MV-4-11 (cell line): ENCODE measurements around the gene MANEA.
A peak's percentile ranks its signal among the peaks of the same experiment; 100 is the strongest.
"Not testable (repeated sequence)": the region's sequence is repeated elsewhere in the genome, so short reads cannot be mapped to it uniquely, and the experiment has no call there.

Experiments used
- DNase-seq: peaks from one replicate; lab custom pipeline; 2025; lab: John Stamatoyannopoulos, UW

Gene MANEA, protein sequence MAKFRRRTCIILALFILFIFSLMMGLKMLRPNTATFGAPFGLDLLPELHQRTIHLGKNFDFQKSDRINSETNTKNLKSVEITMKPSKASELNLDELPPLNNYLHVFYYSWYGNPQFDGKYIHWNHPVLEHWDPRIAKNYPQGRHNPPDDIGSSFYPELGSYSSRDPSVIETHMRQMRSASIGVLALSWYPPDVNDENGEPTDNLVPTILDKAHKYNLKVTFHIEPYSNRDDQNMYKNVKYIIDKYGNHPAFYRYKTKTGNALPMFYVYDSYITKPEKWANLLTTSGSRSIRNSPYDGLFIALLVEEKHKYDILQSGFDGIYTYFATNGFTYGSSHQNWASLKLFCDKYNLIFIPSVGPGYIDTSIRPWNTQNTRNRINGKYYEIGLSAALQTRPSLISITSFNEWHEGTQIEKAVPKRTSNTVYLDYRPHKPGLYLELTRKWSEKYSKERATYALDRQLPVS

DNA sequence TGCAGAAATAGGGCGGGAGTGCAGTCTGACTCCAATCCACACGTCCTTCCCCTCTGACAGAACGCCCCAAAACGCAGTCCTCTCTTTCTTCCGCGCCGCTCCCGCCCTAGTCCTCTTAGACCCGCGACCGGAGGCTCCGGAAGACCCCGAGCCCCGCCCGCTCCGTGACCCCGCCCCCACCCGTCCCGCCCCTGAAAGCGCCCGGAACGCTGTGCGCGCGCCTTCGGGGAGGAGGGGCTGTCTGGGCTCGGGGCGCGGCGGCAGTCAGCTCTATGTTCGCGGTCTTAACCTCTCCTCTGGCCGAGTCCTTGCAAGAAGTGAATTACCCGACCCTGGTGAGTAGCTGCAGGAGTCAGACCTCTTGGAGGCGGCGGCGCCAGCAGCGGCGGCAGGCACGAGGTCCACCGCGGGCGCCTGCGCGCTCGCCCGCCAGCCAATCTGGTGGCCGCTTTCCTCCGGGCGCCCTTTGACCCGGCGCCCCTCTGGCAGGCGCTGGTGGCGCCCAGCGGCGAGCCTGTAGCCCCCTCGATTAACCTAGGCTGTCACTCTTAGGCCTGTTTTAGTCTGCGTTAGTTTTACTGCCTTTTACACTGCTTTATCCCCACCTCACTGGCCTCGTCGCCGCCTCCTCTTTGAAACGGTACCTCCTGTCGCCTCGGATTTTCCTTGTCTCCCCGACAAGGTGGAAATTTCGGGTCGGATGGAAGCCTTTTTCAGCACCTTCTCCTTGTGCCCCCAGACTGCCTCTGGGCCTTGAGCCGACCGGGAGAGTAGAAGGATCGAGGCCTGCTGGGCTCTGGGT, at the start of gene MANEA:
MANEA (plus strand) TSS at position 232 of the 802 bp plus-strand sequence. CDS start 8,905 bp downstream, outside the sequence.
- peak; percentile 81 for DNase-seq

DNA sequence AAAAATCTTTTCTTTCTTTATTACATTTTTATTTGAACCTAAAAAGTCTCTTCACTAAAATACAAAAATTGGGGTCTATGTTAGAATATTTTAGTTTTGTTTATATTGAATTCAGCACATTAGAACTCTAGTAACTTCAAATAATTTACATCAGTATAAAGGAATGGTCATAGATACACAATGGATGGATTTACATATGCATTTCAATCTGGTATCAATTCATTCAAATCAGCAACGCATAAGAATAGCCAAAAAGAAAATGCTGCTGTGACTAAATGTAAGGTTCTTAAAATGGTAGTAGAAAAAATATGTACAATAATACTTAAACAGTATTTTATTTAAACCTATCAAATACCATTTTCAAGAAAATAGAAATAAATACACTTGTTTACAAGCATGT, 47.6 kb upstream of the MANEA start:
- no peak for DNase-seq

DNA sequence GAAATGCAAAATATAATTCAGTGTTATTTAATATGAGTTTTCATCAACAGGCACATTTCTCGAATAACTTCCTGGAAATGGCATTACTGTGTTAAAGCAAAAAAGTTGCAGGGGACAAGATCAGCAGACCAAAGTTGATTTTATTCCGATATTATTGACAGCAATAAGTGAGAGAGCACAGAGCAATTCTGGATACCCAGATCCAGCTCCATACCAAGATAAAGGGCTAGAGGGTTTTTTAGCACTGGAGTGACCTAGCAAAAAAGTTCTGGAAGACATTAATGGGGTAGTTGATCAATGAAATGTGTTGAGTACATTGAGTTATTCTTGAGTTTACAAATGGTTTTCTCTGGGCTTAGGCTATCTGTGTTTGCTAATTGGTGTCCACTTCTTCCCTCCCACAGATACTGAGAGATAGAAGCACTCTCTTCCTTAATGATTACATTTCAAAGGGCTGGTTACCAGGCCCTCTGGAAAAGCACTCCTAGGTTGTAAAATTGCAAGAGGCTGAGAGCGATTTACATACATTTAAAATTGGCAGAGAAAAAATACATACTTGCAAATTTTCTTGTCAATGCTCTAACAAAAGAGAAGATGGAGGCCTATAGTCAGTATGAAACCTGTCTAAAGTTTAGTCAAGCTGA, 47.0 kb upstream of the MANEA start:
- DNase-seq = no peak

DNA sequence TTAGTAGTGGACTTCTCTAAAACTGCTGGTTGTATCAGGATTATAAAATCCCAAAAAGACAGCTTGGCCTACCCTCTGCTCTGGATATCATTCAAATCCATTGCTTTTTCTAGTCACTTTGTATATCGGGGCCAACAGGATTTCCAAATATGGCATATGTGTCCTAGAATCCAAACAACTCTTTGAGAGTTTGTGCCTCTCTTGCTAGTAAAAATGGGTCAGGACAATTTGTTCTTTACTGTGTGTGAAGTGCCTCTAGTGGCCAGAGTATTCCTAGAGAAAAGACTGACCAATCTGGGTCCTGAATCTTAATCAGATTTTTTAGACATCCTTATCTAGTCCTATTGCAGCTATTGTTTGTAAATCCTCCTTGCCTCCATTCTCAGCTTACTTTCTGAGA, 33.5 kb upstream of the MANEA start:
- no peak for DNase-seq

DNA sequence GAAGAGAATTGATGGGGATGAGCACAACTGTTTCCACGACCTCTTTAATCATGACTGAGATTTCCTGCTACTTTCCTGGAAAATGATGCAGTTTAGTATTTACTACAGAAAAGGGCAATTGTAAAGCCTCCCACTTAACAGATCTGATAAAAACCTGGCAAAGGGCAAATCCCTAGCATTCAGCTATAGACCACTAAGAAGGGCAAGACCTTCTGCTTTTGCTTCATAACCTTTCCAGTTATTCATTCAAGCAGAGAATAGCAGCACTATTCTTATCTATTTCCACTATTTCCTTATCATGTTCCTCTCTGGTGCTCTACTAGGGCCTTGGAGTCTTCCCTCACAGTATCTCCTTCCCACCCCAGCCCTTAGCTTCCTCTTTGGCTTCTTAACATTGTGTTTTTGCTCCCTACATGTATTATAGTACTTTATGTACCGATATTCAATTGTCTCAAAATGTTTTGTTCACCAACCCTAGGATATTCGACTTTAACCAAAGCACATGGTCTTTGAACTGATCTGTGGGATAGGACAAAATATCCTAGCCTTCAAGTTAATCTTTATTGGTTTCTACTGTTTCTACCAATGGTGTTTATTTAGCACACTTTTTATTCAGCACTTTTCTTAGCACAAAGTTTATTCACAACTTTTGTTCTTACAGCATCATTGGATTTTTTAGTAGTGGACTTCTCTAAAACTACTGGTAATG, 32.7 kb upstream of the MANEA start:
- no peak for DNase-seq

DNA sequence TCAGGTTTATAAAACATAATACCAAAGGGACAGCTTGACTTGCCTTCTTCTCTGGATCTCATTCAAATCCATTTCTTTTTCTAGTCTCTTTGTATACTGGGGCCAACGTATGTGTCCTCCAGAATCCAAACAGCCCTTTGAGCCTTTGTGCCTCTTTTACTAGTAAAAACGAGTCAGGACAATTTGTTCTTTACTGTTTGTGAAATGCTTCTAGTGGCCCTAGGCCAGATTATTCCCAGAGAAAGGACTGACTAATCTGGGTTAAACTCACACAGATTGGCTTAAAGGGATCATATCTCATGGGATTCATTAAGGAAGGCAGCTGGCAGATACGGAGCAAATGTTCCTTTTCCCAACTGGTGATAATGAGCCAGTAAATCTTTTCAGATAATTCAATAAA, 32.1 kb upstream of the MANEA start:
- no peak for DNase-seq

DNA sequence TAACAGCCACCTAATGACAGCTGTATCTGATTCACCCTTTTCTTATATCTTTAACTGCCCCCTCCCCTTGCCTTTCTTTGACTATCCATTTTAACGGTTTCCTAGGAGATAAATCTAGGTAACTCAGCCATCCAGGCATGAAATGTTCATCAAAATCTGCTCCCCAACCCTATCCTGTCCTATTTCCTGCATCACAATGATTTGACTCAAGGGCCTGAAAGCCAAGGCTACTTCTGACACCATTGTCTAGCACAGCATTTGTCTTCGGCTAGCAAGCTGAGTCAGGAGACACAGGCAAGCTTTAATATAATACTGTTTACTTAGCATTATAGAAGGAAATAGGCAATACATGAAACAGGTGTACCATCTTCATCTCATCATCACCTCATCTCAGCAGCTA, 31.6 kb upstream of the MANEA start:
- no peak for DNase-seq

DNA sequence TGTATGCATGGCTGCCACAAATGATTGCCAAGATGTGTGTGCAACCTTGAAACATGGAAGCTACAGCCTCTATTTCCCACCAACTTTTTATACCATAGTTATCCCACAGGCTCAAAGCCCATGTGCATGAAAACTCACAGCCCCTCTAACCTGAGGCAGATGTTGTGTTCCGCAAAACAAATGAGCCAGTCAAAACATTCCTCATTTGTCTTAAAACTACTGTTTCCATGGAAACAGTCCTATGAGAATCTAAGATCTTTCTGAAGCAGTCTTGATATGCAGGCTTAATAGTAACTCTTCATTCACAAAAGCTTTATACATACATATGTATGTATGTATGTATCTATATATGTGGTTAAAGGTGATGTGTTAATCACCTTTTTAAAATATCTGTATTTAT, 31.2 kb upstream of the MANEA start:
- no peak for DNase-seq

DNA sequence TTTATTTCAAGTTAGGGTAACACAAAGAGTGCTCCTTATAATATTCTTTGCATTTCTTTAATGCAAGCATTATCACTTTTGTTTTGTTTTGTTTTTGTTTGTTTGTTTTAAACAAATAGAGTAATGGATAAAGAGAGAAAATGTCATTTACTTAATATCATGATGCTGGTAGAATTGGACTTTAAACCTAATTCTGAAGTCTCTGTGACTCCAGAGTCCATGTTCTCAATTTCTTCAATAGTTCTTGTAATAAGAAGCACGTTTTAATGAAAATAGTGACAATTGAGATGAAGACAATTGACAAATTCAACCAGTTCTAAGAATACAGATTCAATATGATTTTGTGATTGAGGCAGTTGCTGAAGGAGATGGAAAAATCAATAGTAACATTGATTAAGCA, 30.3 kb upstream of the MANEA start:
- DNase-seq = no peak

DNA sequence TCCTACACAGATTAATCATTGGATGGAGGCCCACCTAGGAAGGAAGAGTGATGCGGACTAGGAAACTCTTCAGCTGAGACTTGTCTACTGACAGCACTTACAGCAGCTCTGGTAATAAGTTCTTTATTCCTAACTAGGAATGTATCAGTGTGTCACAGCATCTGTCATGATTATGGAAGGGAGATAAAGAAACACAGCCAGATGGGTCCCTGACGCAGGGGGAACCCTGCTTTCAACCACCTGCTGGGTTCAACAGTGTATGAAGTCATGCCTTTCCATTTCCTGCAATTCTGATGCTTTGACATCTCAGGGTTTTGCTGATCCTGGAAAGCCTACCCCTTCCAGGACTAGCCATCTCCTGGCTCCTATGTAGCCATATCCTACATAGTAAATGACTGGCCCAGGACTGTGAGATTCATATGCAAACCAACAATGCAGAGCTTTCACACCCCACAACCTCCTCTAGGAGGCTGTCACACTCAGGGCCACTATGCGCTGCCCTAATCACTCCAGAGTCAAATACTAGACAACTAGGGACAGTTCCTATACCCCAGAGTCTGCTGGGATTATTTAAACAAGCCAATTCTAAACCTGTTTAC, 29.0 kb upstream of the MANEA start:
- no peak for DNase-seq

DNA sequence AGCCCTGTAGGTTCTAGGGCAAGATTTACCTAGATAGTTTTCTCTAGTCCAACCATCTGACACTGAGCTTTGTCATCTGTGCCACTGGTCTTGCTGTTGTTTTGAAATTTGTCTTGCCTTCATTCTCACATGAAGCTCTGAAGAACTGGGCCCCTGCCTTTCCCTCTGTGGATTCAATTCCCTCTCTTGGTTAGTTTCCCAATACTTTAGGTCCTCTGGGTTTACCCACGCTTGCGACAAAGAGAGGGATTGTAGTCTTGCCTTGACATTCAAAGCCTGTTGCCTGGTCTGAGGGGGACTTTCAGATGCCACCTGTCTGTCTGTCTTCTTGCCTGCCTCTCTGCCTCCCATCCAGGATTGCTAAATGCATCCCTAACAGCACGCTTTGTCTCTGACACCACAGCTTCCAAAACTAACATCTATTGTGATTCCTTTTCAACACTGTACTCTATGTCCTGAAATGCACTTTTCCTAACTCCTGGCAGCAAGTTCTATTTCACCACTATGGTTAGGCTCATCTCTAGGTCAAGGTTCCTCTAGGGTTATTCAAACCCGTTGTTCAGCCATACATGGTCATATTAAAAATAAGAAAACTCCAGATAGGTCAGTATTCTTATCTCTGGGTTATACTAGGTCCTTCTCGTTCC, 25.5 kb upstream of the MANEA start:
- DNase-seq = no peak

DNA sequence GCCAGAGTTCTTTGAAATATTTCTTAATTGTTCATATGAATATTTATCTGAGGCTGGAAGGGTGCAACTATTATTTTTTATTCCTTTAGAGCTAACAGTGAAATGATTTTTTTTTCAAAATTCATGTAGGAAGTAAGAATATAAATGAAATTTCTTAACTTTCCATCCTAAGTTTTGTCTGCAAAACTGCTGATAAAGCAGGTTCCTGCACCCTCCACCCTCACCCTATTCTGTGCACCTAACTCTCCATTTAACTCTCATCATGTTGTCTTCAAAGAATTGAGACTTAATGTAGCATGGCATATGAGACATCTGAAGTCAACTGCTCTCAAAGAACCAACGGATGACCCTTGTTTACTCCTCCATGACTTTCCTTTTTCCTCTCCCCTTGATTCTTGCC, 23.5 kb upstream of the MANEA start:
- DNase-seq = no peak

DNA sequence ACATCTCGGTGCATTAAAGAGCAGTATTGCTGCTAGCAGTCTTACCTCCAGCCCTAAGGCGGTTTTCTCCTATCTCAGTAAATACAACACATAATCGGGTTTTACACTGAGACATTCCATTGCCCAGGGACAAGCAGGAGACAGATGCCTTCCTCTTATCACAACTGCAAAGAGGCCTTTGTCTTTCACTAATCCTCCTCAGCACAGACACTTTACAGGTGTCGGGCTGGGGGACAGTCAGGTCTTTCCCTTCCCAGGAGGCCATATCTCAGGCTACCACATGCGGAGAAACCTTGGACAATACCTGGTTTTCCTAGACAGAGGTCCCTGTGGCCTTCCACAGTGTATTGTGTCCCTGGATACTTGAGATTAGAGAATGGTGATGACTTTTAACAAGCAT, 16.4 kb upstream of the MANEA start:
- not testable (repeated sequence) for DNase-seq

DNA sequence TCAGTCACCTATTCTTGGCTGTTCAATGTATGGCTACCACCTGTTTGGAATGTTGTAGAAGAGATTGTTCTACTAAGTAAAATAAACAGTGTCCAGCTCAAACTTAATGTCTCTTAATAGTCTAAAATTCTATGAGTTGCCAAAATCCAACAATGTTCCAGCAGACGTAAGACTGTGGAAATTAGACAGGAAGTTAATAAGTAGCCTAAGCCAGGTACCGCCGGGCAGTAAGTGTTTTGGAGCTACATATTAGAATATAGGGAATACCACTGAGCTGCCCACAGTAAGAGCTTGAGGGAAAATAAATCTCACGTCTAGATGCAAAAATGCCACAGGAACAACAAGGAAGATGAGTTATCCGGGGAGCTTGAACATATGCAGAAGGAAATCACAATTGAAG, 7.8 kb upstream of the MANEA start:
- no peak for DNase-seq

DNA sequence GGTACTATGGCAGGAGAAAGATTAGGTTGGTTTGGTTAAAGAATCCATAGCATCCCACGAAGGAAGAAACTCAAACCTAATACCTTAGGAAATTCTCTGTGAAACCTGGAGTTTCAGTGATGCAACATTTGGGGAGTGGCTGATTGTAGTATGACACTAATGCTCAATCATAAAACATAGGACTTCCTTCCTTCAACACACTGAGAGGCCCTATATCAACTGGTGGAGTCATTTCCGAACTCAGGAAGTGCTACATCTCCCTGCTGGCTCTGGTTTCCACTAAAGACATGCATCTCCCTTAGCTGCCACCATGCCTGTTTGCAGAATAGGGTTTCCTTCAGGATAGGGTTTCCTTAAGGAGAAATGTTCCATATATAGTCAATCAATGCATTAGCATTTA, 5.2 kb upstream of the MANEA start:
- peak; percentile 64 for DNase-seq

DNA sequence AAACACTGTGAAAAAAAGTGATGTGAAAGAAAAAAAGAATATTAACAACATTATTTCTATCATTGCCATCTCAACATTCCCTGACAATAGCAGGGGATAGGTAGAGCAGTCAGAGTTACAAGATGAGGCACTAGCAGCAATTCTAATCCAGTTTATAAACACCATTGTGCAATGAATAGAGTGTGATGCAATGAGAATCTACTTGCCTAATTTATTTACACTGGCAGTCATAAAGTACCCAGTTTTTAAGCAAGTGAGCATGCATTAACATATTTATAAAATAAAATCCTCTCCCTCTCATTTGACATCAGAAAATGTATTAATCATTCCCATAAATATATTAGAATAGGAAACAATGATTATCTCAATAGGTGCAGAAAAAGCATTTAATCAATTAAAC, 2.5 kb upstream of the MANEA start:
- peak; percentile 47 for DNase-seq

DNA sequence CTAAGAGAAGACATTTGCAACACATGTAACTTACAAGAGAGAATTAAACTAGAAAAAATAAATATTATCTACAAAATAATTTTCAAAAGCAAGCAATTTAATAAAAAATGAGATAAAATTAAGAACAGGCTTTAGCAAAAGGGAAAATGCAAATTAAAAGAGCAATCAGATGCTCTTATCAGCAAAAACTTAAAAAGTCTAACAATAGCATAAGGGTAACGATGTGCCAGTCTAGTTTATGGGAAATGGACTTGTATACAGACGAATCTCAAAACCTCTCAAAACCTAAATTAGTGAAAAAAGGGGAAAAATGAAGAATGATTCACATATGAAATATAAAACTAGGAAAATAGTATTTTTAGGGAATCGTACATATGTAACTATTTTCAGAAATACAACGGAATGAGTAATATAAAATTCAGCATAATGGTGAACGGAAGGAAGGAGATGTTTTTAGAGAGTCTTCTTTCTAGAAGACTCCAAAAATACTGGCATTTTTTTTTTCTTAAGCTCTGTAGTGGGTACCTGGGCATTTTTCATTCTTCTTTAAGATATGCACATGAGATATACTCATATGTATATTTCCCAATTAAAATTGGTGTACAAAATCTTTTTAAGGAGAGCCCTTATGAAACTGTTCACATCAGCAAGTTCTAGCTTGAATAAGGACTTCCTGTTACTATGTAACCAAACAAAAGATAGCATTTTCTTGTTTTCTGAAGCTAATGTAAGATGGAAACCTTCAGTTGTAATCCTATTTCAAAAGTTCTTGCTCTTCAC, 927 bp upstream of the MANEA start:
- DNase-seq = peak; percentile 41

DNA sequence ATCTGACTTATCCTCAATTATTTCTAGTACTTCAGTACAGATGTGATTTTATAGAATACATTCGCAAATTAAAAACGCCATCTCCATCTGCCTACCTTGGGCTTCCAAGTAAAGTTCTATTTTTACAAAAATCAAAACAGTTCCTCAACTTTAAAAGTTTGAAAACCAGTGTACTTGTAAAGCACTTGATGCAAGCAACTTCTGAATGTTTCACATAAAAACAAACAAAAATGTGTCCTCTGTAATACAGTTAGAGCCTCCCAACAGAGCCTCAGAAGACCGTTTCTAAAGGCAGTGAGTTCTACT, 384 bp upstream of the MANEA start:
- no peak for DNase-seq

DNA sequence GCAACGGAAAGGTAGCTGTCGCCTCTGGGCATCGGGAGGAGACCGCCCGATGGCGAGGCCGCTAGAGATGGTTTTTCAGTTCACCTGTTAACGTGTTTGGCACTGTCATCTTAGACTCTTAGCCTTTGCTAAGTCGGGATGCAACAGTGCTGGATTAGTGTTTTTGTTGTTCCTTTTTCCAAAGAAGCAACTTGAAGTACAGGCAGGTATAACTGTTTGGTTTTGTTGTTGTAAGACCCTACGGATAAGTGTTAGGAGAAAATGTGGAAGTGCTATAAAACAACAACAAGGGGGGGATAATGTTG, 723 bp downstream of the MANEA start:
- DNase-seq = peak; percentile 15

DNA sequence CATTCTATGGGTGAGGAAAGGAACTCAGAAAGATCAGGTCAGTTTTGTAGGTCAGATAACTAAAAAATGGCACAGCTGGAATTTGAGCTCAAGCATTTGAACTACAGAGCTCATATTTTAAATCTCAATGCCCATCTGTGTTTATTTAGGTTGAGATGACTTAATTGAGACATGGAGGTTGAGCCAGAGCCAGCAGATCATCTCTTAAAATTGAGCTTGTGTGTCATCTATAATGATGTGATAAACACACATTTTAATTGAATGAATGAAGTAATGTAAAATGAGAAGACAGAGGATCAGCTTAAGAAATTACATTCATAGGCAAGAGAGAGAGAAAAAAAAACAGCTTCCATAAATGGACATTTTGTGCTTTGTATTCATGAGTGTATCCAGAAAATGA, 3.7 kb downstream of the MANEA start:
- no peak for DNase-seq

DNA sequence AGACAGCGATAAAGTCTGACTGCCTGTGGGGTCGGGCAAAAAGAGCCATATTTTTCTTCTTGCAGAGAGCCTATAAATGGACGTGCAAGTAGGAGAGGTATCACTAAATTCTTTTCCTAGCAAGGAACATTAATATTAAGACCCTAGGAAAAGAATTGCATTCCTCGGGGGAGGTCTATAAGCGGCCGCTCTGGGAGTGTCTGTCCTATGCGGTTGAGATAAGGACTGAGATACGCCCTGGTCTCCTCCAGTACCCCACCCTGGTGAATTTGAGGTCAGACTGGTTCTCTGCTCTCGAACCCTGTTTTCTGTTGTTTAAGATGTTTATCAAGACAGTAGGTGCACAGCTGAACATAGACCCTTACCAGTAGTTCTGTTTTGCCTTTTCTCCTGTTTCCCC, 6.9 kb downstream of the MANEA start:
- not testable (repeated sequence) for DNase-seq
